K562 (cell line): ENCODE data around the gene CLDN7. TPM values are rescaled to one million over a fixed set of nuclear protein-coding genes. Genes with fewer than 3 reads are reported as not detected.

Source experiments
- ARID2 ChIP-seq: fragments of 450-650 bp; IDR thresholded peaks from 2 replicates; pipeline ENCODE4 v1.6.1; 2017; ENCODE audit warnings: antibody characterized with exemption, mild to moderate bottlenecking
- BMI1 ChIP-seq: fragments of 150-350 bp; IDR thresholded peaks from 2 replicates; pipeline ENCODE4 v1.6.1; 2014; ENCODE audit warnings: low read length
- DMBX1 ChIP-seq: fragments of 250-450 bp; sonication (Bioruptor Pico); IDR thresholded peaks from 2 replicates; pipeline ENCODE4 v1.8.0; 2022; ENCODE audit warnings: inconsistent platforms, mild to moderate bottlenecking, moderate library complexity, borderline replicate concordance
- HNRNPL ChIP-seq: fragments of 200-400 bp; formaldehyde crosslinking; IDR thresholded peaks from 2 replicates; pipeline ENCODE4 v1.6.1; 2017; ENCODE audit warnings: low read depth, mild to moderate bottlenecking, low read length
- KLF1 ChIP-seq: fragments of 450-650 bp; IDR thresholded peaks from 2 replicates; pipeline ENCODE4 v1.6.1; 2016; ENCODE audit warnings: missing genetic modification characterization, missing compliant biosample characterization
- MAX ChIP-seq: sonication (generic); formaldehyde crosslinking; IDR thresholded peaks from 2 replicates; pipeline ENCODE4 v1.9.0; 2022; ENCODE audit warnings: mild to moderate bottlenecking, missing genetic modification reagents
- MTF1 ChIP-seq: fragments of 250-450 bp; sonication (Bioruptor Pico); IDR thresholded peaks from 2 replicates; pipeline ENCODE4 v1.9.0; 2021; ENCODE audit warnings: moderate library complexity, mild to moderate bottlenecking, inconsistent platforms, borderline replicate concordance
- PRMT5 ChIP-seq: sonication (generic); formaldehyde crosslinking; IDR thresholded peaks from 2 replicates; pipeline ENCODE4 v1.5.0; 2020; ENCODE audit warnings: missing genetic modification reagents
- PTRF ChIP-seq: fragments of 450-650 bp; IDR thresholded peaks from 2 replicates; pipeline ENCODE4 v1.6.1; 2016; ENCODE audit warnings: mild to moderate bottlenecking, missing genetic modification characterization, missing compliant biosample characterization
- TCFL5 ChIP-seq: fragments of 250-450 bp; sonication (Bioruptor Pico); conservative IDR thresholded peaks from 2 replicates; pipeline ENCODE4 v1.6.1; 2021; ENCODE audit warnings: mild to moderate bottlenecking, moderate library complexity, matching md5 sums
- UBTF ChIP-seq, 2 experiments: IDR thresholded peaks; 2 replicates each; pipeline ENCODE4 v1.6.1; 2012; ENCODE audit warnings: improper control_type of control experiment in 2 of 2, low read depth in 2 of 2, low read length in 2 of 2, borderline replicate concordance in 1 of 2
- ZBTB43 ChIP-seq: sonication (generic); formaldehyde crosslinking; IDR thresholded peaks from 2 replicates; pipeline ENCODE4 v1.8.0; 2023; ENCODE audit warnings: mild to moderate bottlenecking, missing genetic modification reagents
- ZFP30 ChIP-seq: fragments of 250-450 bp; sonication (Bioruptor Pico); IDR thresholded peaks from 2 replicates; pipeline ENCODE4 v1.8.0; 2022; ENCODE audit warnings: moderate library complexity, mild to moderate bottlenecking, inconsistent platforms, borderline replicate concordance
- ZNF134 ChIP-seq: fragments of 250-450 bp; sonication (Bioruptor Pico); conservative IDR thresholded peaks from 2 replicates; pipeline ENCODE4 v1.4.0; 2020
- polyA plus RNA-seq, 8 experiments: library from polyadenylated mRNA; depleted of rRNA in 4 of 8; stranded (reverse) in 5 of 8; unstranded in 3 of 8; fragments of >200 nt; fragmentation: Nextera tagmentation in 2 of 8; fragmentation: Illumina TruSeq in 1 of 8; extraction: Ambion mirVana in 2 of 8; extraction: Trizol in 1 of 8; gene quantifications; 2 replicates each; pipeline versions ENCODE4 v1.2.1 to v1.2.3, GENCODE V29; 2011 to 2014; ENCODE audit warnings: inconsistent platforms in 1 of 8, missing spikeins in 1 of 8
- total RNA-seq, 7 experiments: library from RNA; depleted of rRNA in 6 of 7; stranded (reverse); fragments of >200 nt in 6 of 7; fragmentation: Illumina TruSeq in 2 of 7; extraction: Trizol in 2 of 7; gene quantifications; 2 replicates each; pipeline versions ENCODE4 v1.2.1 to v1.2.3, GENCODE V29; 2011 to 2021; ENCODE audit warnings: low replicate concordance in 1 of 7
- TF ChIP-seq, protein P1 (sequence below): sonication (generic); formaldehyde crosslinking; IDR thresholded peaks from 2 replicates; pipeline ENCODE4 v1.8.0; 2022; ENCODE audit warnings: mild to moderate bottlenecking, missing genetic modification reagents
- TF ChIP-seq, protein P2 (sequence below): fragments of 250-450 bp; sonication (Bioruptor Pico); IDR thresholded peaks from 2 replicates; pipeline ENCODE4 v1.5.0; 2021; ENCODE audit warnings: mild to moderate bottlenecking, moderate library complexity
- TF ChIP-seq, protein P3 (sequence below): fragments of 250-450 bp; sonication (Bioruptor Pico); IDR thresholded peaks from 2 replicates; pipeline ENCODE4 v1.8.0; 2022; ENCODE audit warnings: inconsistent platforms

The CLDN7 gene
- total and polyA plus RNA-seq, 9 of the 15 experiments (the other 6 are each of a cell fraction or from before 2014, with no cell fraction given): 2.2 to 14.5 (median 7.6) TPM

GRCh38 chr17:7296189-7296861 lies 34.0 kb upstream of the CLDN7 start (continued):
- TF ChIP-seq TCFL5 (CRISPR knock-in tag): no peak
- peak; percentile 90 for TF ChIP-seq MAX (CRISPR knock-in tag)
- TF ChIP-seq, protein P1, sequence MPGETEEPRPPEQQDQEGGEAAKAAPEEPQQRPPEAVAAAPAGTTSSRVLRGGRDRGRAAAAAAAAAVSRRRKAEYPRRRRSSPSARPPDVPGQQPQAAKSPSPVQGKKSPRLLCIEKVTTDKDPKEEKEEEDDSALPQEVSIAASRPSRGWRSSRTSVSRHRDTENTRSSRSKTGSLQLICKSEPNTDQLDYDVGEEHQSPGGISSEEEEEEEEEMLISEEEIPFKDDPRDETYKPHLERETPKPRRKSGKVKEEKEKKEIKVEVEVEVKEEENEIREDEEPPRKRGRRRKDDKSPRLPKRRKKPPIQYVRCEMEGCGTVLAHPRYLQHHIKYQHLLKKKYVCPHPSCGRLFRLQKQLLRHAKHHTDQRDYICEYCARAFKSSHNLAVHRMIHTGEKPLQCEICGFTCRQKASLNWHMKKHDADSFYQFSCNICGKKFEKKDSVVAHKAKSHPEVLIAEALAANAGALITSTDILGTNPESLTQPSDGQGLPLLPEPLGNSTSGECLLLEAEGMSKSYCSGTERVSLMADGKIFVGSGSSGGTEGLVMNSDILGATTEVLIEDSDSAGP (CRISPR knock-in tag): no peak
- TF ChIP-seq PRMT5: no peak
- TF ChIP-seq MTF1 (CRISPR knock-in tag): no peak
- TF ChIP-seq, protein P2, sequence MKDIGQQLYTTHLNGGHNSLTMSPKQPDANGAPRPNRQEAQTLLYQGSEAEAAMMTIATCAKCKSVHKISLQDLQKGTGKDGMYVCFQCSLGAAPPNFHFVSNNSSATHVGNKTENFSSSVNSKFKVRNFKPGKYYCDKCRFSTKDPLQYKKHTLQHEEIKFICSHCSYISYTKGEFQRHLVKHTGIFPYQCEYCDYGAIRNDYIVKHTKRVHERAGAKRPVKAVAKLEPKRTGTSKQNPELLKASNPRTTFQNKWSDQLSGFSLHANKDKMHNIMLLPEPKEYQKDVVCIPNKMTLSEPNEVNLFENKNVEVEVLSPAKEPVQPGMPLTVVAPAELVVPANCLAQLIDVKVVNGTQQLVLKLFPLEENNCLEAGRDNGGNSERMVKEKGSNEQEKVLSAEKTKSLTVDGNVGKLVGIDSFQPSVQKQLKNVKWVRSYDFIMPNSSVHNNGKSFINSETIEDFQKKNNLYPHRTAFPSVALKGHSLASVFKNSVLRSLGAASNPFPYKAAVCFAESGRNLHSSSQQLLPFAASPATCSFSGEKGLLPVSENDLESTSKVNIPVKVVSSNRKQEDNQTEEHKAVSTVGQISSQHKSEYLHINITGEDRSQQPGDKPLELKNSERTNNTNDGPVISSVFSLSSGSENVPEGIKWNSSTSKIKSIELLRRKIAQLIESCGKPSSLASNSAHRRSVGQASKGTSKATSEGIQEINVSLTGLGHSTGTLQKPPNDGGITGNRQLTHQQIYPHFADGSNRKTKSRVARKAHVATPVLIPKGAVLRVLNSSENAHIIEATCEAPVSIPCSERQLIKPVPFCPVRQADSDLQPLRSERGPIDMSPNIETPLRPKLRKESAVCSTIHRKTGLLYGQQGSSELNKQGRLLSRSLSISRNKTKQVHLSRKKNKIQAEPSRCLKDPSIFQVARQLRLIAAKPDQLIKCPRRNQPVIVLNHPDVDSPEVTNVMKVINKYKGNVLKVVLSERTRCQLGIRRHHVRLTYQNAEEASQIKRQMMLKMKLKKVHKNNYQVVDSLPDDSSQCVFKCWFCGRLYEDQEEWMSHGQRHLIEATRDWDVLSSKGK (CRISPR knock-in tag): no peak
- no peak for TF ChIP-seq PTRF
- TF ChIP-seq, protein P3, sequence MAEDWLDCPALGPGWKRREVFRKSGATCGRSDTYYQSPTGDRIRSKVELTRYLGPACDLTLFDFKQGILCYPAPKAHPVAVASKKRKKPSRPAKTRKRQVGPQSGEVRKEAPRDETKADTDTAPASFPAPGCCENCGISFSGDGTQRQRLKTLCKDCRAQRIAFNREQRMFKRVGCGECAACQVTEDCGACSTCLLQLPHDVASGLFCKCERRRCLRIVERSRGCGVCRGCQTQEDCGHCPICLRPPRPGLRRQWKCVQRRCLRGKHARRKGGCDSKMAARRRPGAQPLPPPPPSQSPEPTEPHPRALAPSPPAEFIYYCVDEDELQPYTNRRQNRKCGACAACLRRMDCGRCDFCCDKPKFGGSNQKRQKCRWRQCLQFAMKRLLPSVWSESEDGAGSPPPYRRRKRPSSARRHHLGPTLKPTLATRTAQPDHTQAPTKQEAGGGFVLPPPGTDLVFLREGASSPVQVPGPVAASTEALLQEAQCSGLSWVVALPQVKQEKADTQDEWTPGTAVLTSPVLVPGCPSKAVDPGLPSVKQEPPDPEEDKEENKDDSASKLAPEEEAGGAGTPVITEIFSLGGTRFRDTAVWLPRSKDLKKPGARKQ (CRISPR knock-in tag): no peak
- no peak for TF ChIP-seq ZNF134 (CRISPR knock-in tag)
- no peak for TF ChIP-seq UBTF (IDR thresholded peaks at IDR 0.05; ENCODE audit: borderline replicate concordance in 1 of 2, low read depth in 2 of 2, low read length in 2 of 2)
- TF ChIP-seq HNRNPL: peak; percentile 93
- TF ChIP-seq ZBTB43: no peak
- no peak for TF ChIP-seq DMBX1
- TF ChIP-seq ZFP30 (CRISPR knock-in tag): no peak
- no peak for TF ChIP-seq ARID2
- TF ChIP-seq KLF1 (tag): no peak
- no peak for TF ChIP-seq BMI1
